RWPE1 (cell line): ENCODE results near the gene CDH7.

Source experiments
- CTCF ChIA-PET: fragments of 350-600 bp; sonication (Branson Sonifier 250); formaldehyde crosslinking; extraction: SDS; loops from one replicate; lab custom pipeline; 2021; lab: Yijun Ruan, JAX
- POLR2A ChIA-PET: fragments of 400-600 bp; formaldehyde crosslinking; extraction: SDS; loops from one replicate; lab custom pipeline; 2020; ENCODE audit warnings: antibody characterized with exemption; ENCODE audit not compliant: low non-redundant PET; lab: Yijun Ruan, JAX
- DNase-seq: peaks from one replicate; pipeline ENCODE4 v3.0.0; 2012; ENCODE audit warnings: low spot score
- H3K27ac ChIP-seq: fragments of 450-650 bp; 2 replicates; pipeline ENCODE4 v1.5.1; 2017
- TF ChIP-seq, protein P1 (sequence below): fragments of 450-650 bp; conservative IDR thresholded peaks from 2 replicates; pipeline ENCODE4 v1.5.1; 2017; ENCODE audit warnings: low read depth, mild to moderate bottlenecking

CDH7 gene

DNA sequence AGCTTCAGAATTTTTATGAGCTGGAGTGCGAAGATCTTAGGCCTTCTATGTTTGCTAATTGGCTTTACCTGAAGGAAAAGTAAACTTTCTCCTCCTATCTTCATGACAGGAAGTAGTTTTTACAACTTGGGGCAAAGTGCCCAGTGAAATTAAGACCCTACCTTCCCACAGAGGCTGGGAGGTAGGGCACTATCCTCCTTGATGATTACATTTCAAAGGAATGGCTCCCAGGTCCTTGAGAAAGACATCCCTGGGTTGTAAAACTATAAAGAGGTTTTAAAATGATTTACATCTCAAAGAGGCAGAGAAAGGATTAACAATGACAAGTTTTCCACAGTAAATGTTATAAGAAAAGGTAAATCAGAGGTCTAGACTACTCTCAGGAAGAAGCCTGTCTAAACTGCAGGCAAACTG is 155.8 kb downstream of the CDH7 start:
- TF ChIP-seq, protein P1, sequence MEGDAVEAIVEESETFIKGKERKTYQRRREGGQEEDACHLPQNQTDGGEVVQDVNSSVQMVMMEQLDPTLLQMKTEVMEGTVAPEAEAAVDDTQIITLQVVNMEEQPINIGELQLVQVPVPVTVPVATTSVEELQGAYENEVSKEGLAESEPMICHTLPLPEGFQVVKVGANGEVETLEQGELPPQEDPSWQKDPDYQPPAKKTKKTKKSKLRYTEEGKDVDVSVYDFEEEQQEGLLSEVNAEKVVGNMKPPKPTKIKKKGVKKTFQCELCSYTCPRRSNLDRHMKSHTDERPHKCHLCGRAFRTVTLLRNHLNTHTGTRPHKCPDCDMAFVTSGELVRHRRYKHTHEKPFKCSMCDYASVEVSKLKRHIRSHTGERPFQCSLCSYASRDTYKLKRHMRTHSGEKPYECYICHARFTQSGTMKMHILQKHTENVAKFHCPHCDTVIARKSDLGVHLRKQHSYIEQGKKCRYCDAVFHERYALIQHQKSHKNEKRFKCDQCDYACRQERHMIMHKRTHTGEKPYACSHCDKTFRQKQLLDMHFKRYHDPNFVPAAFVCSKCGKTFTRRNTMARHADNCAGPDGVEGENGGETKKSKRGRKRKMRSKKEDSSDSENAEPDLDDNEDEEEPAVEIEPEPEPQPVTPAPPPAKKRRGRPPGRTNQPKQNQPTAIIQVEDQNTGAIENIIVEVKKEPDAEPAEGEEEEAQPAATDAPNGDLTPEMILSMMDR: no peak
- CTCF ChIA-PET: interaction anchor here (0.7 kb wide), 1 partner anchor 48 kb away, joined by 3 read pairs; no protein-coding TSS in a partner anchor

DNA sequence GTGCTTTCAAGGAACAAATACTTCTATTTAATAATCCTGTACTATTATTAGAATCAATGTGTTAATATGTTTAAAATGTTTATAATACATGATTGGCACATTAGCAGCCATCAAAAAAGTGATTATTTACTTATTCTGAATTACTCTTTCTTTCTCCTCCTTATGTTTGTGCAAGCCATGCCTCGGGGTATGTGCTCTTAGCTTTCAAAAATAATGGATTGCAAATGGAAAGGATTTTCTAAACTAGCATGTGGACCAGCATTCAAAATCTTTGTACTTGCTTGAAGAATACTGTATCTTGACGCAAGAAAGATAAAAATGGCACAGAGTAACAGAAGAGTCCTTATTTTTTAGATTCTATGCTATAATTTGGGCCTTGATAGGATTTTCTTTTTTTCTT is 156.5 kb downstream of the CDH7 start:
- no peak for DNase-seq
- ChIA-PET POLR2A (no interaction called here), CTCF (no interaction called here)
- TF ChIP-seq, protein P1: no peak
- H3K27ac ChIP-seq: no peak overlapping the region

More for the DNA sequence above, 155.8 kb downstream of the CDH7 start:
- POLR2A ChIA-PET: no interaction called here
- DNase-seq: no peak
- H3K27ac ChIP-seq: no peak overlapping the region

DNA sequence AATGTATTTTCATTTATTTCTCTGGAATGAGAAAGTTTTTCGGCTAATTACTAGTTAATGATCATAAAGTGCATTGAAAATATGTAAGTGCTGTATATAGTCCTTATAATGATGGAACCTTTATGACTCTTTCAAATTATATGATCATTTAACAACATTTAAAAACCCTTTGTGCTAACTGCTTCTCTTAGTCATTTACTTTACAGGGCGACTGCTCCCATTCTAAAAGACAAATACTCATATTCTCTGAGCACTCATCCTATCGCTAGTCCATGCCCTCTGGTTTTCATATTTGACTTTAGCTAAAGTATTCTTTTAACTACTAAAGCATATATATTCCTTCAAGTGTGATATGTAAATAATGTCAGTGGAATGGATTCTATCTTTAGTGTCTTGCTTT is 168.2 kb downstream of the CDH7 start:
- no peak for DNase-seq
- no peak overlapping the region for H3K27ac ChIP-seq
- ChIA-PET CTCF (interaction anchor here (0.6 kb wide), 1 partner anchor 431 kb away, joined by 3 read pairs; no protein-coding TSS in a partner anchor), POLR2A (no interaction called here)
- TF ChIP-seq, protein P1: no peak

DNA sequence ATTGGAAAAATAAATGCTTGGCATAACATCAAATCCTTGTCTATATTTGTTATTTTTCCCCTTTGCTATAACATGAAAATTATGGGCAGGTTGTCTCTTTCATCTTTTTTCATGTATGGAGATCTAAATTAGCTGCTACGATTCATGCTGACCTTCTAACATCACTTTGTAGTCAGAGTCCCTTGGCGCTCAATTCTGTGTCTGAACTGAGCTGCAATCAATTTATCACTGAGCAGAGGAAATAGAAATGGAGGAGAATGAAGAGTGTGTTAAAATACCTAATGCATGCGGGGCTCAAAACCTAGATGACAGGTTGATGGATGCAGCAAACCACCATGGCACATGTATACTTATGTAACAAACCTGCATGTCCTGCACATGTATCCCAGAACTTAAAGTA is 168.9 kb downstream of the CDH7 start:
- POLR2A ChIA-PET: no interaction called here
- DNase-seq: no peak
- TF ChIP-seq, protein P1: no peak
- CTCF ChIA-PET: no interaction called here
- H3K27ac ChIP-seq: no peak overlapping the region

DNA sequence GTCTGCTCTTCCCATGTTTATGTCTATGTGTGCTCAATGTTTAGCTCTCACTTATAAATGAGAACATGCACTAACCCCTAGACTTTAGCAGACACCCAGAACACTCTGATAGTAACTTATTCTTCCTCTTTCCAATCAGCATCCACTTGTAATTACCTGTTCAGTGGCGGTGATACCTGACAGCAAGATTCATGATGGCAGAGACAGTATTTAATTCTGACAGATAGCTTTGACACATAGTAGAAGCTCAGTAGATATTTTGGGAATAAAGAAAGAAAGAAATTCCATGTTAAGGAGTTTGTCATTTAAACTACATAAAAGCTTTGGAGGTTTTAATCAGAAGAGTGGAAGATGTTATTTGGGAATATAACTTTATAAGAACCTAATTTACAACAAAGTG is 171.3 kb downstream of the CDH7 start:
- ChIA-PET CTCF (interaction anchor here (0.7 kb wide), 1 partner anchor 487 kb away, joined by 3 read pairs; no protein-coding TSS in a partner anchor), POLR2A (no interaction called here)
- DNase-seq: no peak
- H3K27ac ChIP-seq: no peak overlapping the region
- TF ChIP-seq, protein P1: no peak

DNA sequence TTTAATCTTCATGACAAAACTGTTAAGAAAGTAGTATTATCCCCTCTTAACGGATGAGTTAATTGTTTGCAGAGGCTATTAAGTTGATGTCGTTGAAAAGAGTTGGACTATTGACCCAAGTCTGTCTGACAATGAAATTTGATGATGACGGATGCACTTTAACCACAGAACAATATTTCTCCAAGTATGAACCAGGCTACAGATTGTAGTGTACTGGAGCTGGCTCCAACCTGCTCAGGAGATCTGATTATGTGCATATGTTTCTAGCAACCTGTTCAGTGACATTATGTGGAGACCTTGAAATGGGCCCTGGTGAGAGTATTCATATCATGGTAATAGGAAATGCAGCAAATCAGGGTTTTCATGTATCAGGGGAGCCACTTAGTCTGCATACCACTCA is 174.1 kb downstream of the CDH7 start:
- no peak overlapping the region for H3K27ac ChIP-seq
- TF ChIP-seq, protein P1: no peak
- DNase-seq: no peak
- CTCF ChIA-PET: no interaction called here
- POLR2A ChIA-PET: no interaction called here
